ENCODE results near the gene SKAP2. TPM values are rescaled to one million over a fixed set of nuclear protein-coding genes. Genes with fewer than 3 reads are reported as not detected.

The SKAP2 gene
- total and polyA plus RNA-seq, 10 of the 15 experiments (the other 5 are each of a cell fraction or from before 2014, with no cell fraction given): 10.9 to 40.6 (median 23.5) TPM

- TF ChIP-seq ZBTB33 (IDR thresholded peaks at IDR 0.05) (no peak), ASH2L (IDR thresholded peaks at IDR 0.05; ENCODE audit: borderline replicate concordance, low read depth) (no peak), MLLT1 (IDR thresholded peaks at IDR 0.05) (no peak), RUNX3 (IDR thresholded peaks at IDR 0.05; ENCODE audit: low read length) (no peak), ZBTB11 (CRISPR knock-in tag; IDR thresholded peaks at IDR 0.05) (no peak)
Observed at GRCh38 chr7:26782501-26782900, 81.9 kb downstream of the SKAP2 start (continued).

Data from GM12878 (cell line).